Pancreas (tissue), 10 donors: ENCODE measurements around the gene IFITM5. TPM values are rescaled to one million over a fixed set of nuclear protein-coding genes. Genes with fewer than 3 reads are reported as not detected.

ENCODE experiments used
- ATAC-seq, 4 donors: fragments of 200-7000 bp; cut with Tn5 transposase; one replicate each; pipeline versions ENCODE4 v1.8.0 to v1.9.1; 2020; ENCODE audit warnings: mild to moderate bottlenecking in 4 of 4, moderate library complexity in 4 of 4
- DNase-seq, 6 donors: peaks; one replicate each; pipeline ENCODE4 v3.0.0-alpha.2; 2020
- FAIRE-seq: peaks from 2 replicates; lab custom pipeline; 2012; peaks lifted over from hg19 to GRCh38; lab: Jason Lieb, UNC
- H3K27ac ChIP-seq, 4 donors: fragments of 200-600 bp; sonication (generic); 1 replicate in 3 of 4; 2 replicates in 1 of 4; pipeline versions ENCODE4 v1.5.0 to v1.8.0; 2020
- H3K27me3 ChIP-seq, 4 donors: fragments of 200-600 bp; one replicate each; pipeline ENCODE4 v1.8.0; 2021
- H3K36me3 ChIP-seq, 3 donors: fragments of 200-600 bp; sonication (generic) in 1 of 3; one replicate each; pipeline versions ENCODE4 v1.5.0 to v1.8.0; 2020 to 2021
- H3K4me1 ChIP-seq, 3 donors: fragments of 200-600 bp; one replicate each; pipeline ENCODE4 v1.8.0; 2021
- H3K4me3 ChIP-seq, 4 donors: fragments of 200-600 bp; sonication (generic) in 2 of 4; one replicate each; pipeline versions ENCODE4 v1.5.0 to v1.8.0; 2020 to 2021
- H3K9me3 ChIP-seq, 4 donors: fragments of 200-600 bp; one replicate each; pipeline ENCODE4 v1.8.0; 2021
- CTCF ChIP-seq, 4 donors: fragments of 200-600 bp; sonication (generic) in 3 of 4; IDR thresholded peaks; one replicate each; pipeline versions ENCODE4 v1.5.0 to v1.8.0; 2021; ENCODE audit warnings: antibody characterized with exemption in 4 of 4
- WGBS, 2 donors: extraction: QIAGEN DNeasy Blood & Tissue Kit; methylation state at CpG; one replicate each; pipeline ENCODE4 v1.1.7; 2013; 5-methylcytosine and 5-hydroxymethylcytosine counted together
- intact Hi-C, 3 donors: fragments of 100-400 bp; cut with DNase I; formaldehyde crosslinking; loops; one replicate each; pipeline versions ENCODE4 v1.11.1 to v1.14.2; 2022
- polyA plus RNA-seq, 2 donors: library from polyadenylated mRNA; stranded (reverse); fragments of 200-250 nt; gene quantifications; one replicate each; pipeline ENCODE4 v1.2.3, GENCODE V29; 2013
- total RNA-seq, 6 donors: library from RNA; stranded (reverse); fragmentation: NEBNext Ultra II Directional in 4 of 6; extraction: Animal tissue kit (Norgen Biotek cat#: 25700) in 4 of 6; gene quantifications; one replicate each; pipeline versions ENCODE4 v1.2.1 to v1.2.4, GENCODE V29; 2021 to 2023
- donor health status: healthy with polysubstance abuse.
- donor health status: DM: no; HTN: no; CAD: no; lungs with moderate emphysema.
- donor health status: DM: no; HTN: no; CAD: no.
- donor health status: control.
- donor health status: control.
- donor health status: Bipolar disorder and iron deficiency.
- donor health status: DM: yes; HTN: yes; CAD: no.
- donor health status: DM: no; HTN: no; CAD: no.
- donor health status: DM: no; HTN: no; CAD: no.
- donor health status: DM: yes; HTN: yes; CAD: no.

IFITM5 gene
- total and polyA plus RNA-seq, 8 donors = 0.56 to 1.2 TPM; not detected in 6

- Histone ChIP-seq H3K9me3 (no peaks in the 10 kb centered on the region), H3K27ac (peak overlapping the region in 2 of 4 donors; percentile 43 to 56), H3K36me3 (no peaks in the 10 kb centered on the region), H3K4me3 (peak overlapping the region in 1 of 4 donors; percentile 12), H3K4me1 (no peaks in the 10 kb centered on the region), H3K27me3 (no peaks in the 10 kb centered on the region)
- TF ChIP-seq CTCF (IDR thresholded peaks at IDR 0.05) = no peak
- intact Hi-C loops = no loop called here
- WGBS, 2 donors = 61 to 67% methylated on average over 14 to 17 of the region's 18 CpGs
- DNase-seq (peak in 1 of 6 donors; percentile 51), FAIRE-seq (no peak), ATAC-seq (peak in 3 of 4 donors; percentile 23 to 51 (median 51))
These were observed 31.8 kb downstream of the IFITM5 start for GRCh38 chr11:267491-267994.

- peak in 1 of 4 donors; percentile 10 for ATAC-seq
- whole genome bisulfite sequencing, 2 donors = 90 to 91% methylated on average over 4 to 5 of the region's 13 CpGs
These were observed 32.5 kb downstream of the IFITM5 start for GRCh38 chr11:266676-267439.

GRCh38 chr11:261624-262023 lies 37.7 kb downstream of the IFITM5 start:
- H3K4me3 ChIP-seq = no peak overlapping the region

More at GRCh38 chr11:266676-267439, 32.5 kb downstream of the IFITM5 start:
- DNase-seq = peak in 1 of 6 donors; percentile 40
- H3K9me3 ChIP-seq = no peaks in the 10 kb centered on the region
- no peaks in the 10 kb centered on the region for H3K27me3 ChIP-seq
- no peak overlapping the region for H3K27ac ChIP-seq
- H3K4me3 ChIP-seq = no peak overlapping the region
- FAIRE-seq = no peak
- no peak for TF ChIP-seq CTCF (IDR thresholded peaks at IDR 0.05)
- no peaks in the 10 kb centered on the region for H3K36me3 ChIP-seq
- H3K4me1 ChIP-seq = no peaks in the 10 kb centered on the region
- intact Hi-C loops = no loop called here

GRCh38 chr11:259413-259812 lies 39.9 kb downstream of the IFITM5 start:
- 70 to 71% methylated on average over 10 of the region's 10 CpGs for WGBS, 2 donors
- no peak overlapping the region for H3K4me3 ChIP-seq
- no peaks in the 10 kb centered on the region for H3K27me3 ChIP-seq
- TF ChIP-seq CTCF (IDR thresholded peaks at IDR 0.05) = no peak
- no peaks in the 10 kb centered on the region for H3K9me3 ChIP-seq
- no peak for DNase-seq
- H3K36me3 ChIP-seq = no peaks in the 10 kb centered on the region
- no peak for ATAC-seq
- no peaks in the 10 kb centered on the region for H3K4me1 ChIP-seq
- intact Hi-C loops = no loop called here
- FAIRE-seq = no peak
- no peak overlapping the region for H3K27ac ChIP-seq

More at GRCh38 chr11:261624-262023, 37.7 kb downstream of the IFITM5 start:
- Histone ChIP-seq H3K36me3 (no peaks in the 10 kb centered on the region), H3K27me3 (no peaks in the 10 kb centered on the region), H3K27ac (no peak overlapping the region), H3K4me1 (no peaks in the 10 kb centered on the region), H3K9me3 (no peaks in the 10 kb centered on the region)
- WGBS, 2 donors = 85 to 86% methylated on average over 4 of the region's 4 CpGs
- no peak for FAIRE-seq
- DNase-seq = no peak
- TF ChIP-seq CTCF (IDR thresholded peaks at IDR 0.05) = no peak
- intact Hi-C loops = no loop called here
- ATAC-seq = no peak
